H1 (cell line): ENCODE results near the gene SAMD14.

Experiments
- CBX5 ChIP-seq: fragments of 300-800, 300-1000 bp; sonication (generic); IDR thresholded peaks from 2 replicates; pipeline ENCODE4 v1.7.1; 2016; ENCODE audit warnings: antibody characterized with exemption, low read length, low read depth
- CHD1 ChIP-seq: IDR thresholded peaks from 2 replicates; pipeline ENCODE4 v1.6.1; 2012; ENCODE audit warnings: low read depth, low read length, improper control_type of control experiment
- EP300 ChIP-seq, 2 experiments: IDR thresholded peaks; 1 replicate in 1 of 2; 2 replicates in 1 of 2; pipeline ENCODE4 v1.6.1; 2011 to 2012; ENCODE audit warnings: low read depth in 2 of 2, low read length in 2 of 2, mild to moderate bottlenecking in 2 of 2, borderline replicate concordance in 1 of 2, inconsistent platforms in 1 of 2, moderate library complexity in 1 of 2
- EZH2 ChIP-seq: fragments of 200-600 bp; sonication (generic); IDR thresholded peaks from 2 replicates; pipeline ENCODE4 v1.7.1; 2012; ENCODE audit warnings: low read depth, mild to moderate bottlenecking, moderate library complexity, low read length, inconsistent platforms; ENCODE audit not compliant: severe bottlenecking
- GABPA ChIP-seq: IDR thresholded peaks from 2 replicates; pipeline ENCODE4 v1.6.1; 2011; ENCODE audit warnings: mild to moderate bottlenecking, low read length, moderate library complexity, borderline replicate concordance; ENCODE audit not compliant: insufficient read depth
- GTF2F1 ChIP-seq: IDR thresholded peaks from 2 replicates; pipeline ENCODE4 v1.6.1; 2012; ENCODE audit warnings: low read depth, low read length, improper control_type of control experiment, borderline replicate concordance
- POLR2A ChIP-seq, 2 experiments: IDR thresholded peaks; 1 replicate in 1 of 2; 2 replicates in 1 of 2; pipeline ENCODE4 v1.6.1; 2011; ENCODE audit warnings: low read depth in 2 of 2, low read length in 2 of 2, mild to moderate bottlenecking in 2 of 2; ENCODE audit errors: control extremely low read depth in 1 of 2
- POLR2AphosphoS5 ChIP-seq: IDR thresholded peaks from 2 replicates; pipeline ENCODE4 v1.6.1; 2011; ENCODE audit warnings: low read depth, low read length
- RXRA ChIP-seq: IDR thresholded peaks from 2 replicates; pipeline ENCODE4 v1.6.1; 2011; ENCODE audit warnings: low read depth, mild to moderate bottlenecking, low read length, moderate library complexity; ENCODE audit not compliant: insufficient read depth
- TBP ChIP-seq: IDR thresholded peaks from 2 replicates; pipeline ENCODE4 v1.6.1; 2011; ENCODE audit warnings: low read depth, low read length, improper control_type of control experiment
- TF ChIP-seq, protein P1 (sequence below): IDR thresholded peaks from 2 replicates; pipeline ENCODE4 v1.6.1; 2011; ENCODE audit warnings: low read depth, mild to moderate bottlenecking, low read length; ENCODE audit not compliant: insufficient read depth
- TF ChIP-seq, protein P2 (sequence below): IDR thresholded peaks from 2 replicates; pipeline ENCODE4 v1.6.1; 2011; ENCODE audit warnings: low read length, improper control_type of control experiment

DNA sequence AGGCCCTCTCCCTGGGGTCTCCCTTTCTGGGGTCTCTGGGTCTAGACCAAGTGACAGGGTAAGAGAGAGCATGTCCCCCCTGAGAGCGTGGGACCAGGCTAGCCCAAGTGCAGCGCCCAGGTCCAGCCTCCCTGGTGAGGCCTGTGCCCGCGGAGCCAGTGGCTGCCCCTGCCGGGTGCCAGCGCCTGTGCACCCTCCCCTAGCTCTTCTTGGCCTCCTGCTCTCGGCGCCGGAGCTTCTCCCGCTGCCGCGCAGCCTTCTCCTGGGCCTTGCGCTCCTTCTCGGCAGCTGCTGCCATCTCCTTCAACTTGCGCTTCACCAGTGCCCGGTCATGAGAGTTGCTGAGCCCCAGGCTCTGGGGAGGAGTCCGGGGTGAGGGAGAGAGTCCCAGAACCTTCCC, 17.3 kb downstream of the SAMD14 start:
- TF ChIP-seq EP300 (IDR thresholded peaks at IDR 0.05; ENCODE audit: borderline replicate concordance in 1 of 2, low read depth in 2 of 2, low read length in 2 of 2), result no peak
- TF ChIP-seq POLR2AphosphoS5, result no peak
- TF ChIP-seq, protein P1, sequence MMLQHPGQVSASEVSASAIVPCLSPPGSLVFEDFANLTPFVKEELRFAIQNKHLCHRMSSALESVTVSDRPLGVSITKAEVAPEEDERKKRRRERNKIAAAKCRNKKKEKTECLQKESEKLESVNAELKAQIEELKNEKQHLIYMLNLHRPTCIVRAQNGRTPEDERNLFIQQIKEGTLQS, result no peak
- no peak for TF ChIP-seq EZH2
- TF ChIP-seq, protein P2, sequence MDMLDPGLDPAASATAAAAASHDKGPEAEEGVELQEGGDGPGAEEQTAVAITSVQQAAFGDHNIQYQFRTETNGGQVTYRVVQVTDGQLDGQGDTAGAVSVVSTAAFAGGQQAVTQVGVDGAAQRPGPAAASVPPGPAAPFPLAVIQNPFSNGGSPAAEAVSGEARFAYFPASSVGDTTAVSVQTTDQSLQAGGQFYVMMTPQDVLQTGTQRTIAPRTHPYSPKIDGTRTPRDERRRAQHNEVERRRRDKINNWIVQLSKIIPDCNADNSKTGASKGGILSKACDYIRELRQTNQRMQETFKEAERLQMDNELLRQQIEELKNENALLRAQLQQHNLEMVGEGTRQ, result no peak
- TF ChIP-seq GABPA, result no peak
- no peak for TF ChIP-seq POLR2A (IDR thresholded peaks at IDR 0.05; ENCODE audit: control extremely low read depth in 1 of 2, low read depth in 2 of 2, low read length in 2 of 2)
- TF ChIP-seq TBP, result no peak
- no peak for TF ChIP-seq CBX5
- no peak for TF ChIP-seq CHD1
- no peak for TF ChIP-seq RXRA
- TF ChIP-seq GTF2F1, result no peak
